ENCODE measurements around the gene FGF1.

GRCh38 chr5:142636698-142637324 lies 49.1 kb downstream of the FGF1 start:
- TF ChIP-seq CTCF (IDR thresholded peaks at IDR 0.05) (no peak), POLR2A (IDR thresholded peaks at IDR 0.05) (no peak)
